Measurements from ENCODE around the gene ZNF175. TPM values are rescaled to one million over a fixed set of nuclear protein-coding genes. Genes with fewer than 3 reads are reported as not detected.
"Not testable (repeated sequence)": the region's sequence is repeated elsewhere in the genome, so short reads cannot be mapped to it uniquely, and the experiment has no call there.

ZNF175 gene
- total RNA-seq, 2 experiments from 2014 or later = 7.1 to 7.9 TPM

DNA sequence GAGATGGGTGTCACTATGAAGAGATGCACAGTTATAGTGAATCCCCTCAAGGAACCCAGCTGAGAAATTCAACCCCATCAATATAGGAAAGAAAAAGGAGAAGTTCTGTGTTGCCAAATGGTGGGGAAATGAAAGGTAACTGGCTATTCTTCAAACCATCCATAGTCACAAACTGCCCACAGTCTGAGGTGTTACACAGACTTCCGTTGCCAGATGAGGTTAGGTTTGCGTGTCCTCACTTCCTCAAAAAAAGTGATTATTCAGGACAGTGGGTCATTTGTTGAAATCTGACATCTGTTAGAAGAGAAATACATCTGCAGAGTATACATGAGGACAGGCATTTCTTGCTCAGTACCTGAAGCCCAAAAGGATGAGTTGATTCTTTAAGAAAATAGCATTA is 50.1 kb downstream of the ZNF175 start:
- intact Hi-C loops (cut with micrococcal nuclease) = no loop called here
- Mint-ChIP-seq H3K4me3 (no peak overlapping the region), H3K27ac (no peak overlapping the region), H3K4me1 (ENCODE audit: low read depth) (no peaks in the 10 kb centered on the region), H3K9me3 (no peaks in the 10 kb centered on the region), H3K27me3 (peaks cover 16% of the 10 kb centered on the region), H3K36me3 (no peaks in the 10 kb centered on the region)
- no peak for DNase-seq
- CTCF ChIA-PET = interaction anchor here (0.7 to 1.4 kb wide), 3 partner anchors 17 to 146 kb away, joined by 3 to 5 read pairs (median 3); no protein-coding TSS in a partner anchor
- POLR2A ChIA-PET = no interaction called here

GRCh38 chr19:51626675-51627074 is 55.6 kb downstream of the ZNF175 start:
- Mint-ChIP-seq H3K36me3 (no peaks in the 10 kb centered on the region), H3K4me3 (no peak overlapping the region), H3K27ac (no peak overlapping the region), H3K9me3 (no peaks in the 10 kb centered on the region), H3K4me1 (ENCODE audit: low read depth) (no peaks in the 10 kb centered on the region), H3K27me3 (peaks cover 26% of the 10 kb centered on the region)
- no peak for DNase-seq
- POLR2A ChIA-PET = no interaction called here
- intact Hi-C loops (cut with micrococcal nuclease) = no loop called here
- CTCF ChIA-PET = no interaction called here

- H3K4me3 Mint-ChIP-seq = no peak overlapping the region
- CTCF ChIA-PET = no interaction called here
- no peaks in the 10 kb centered on the region for H3K4me1 Mint-ChIP-seq (ENCODE audit: low read depth)
- intact Hi-C loops (cut with micrococcal nuclease) = no loop called here
- H3K9me3 Mint-ChIP-seq = no peaks in the 10 kb centered on the region
- no peak overlapping the region for H3K27ac Mint-ChIP-seq
- POLR2A ChIA-PET = no interaction called here
- DNase-seq = no peak
- H3K27me3 Mint-ChIP-seq = peaks cover 26% of the 10 kb centered on the region
- H3K36me3 Mint-ChIP-seq = no peaks in the 10 kb centered on the region
Measured at GRCh38 chr19:51627491-51628138, 56.5 kb downstream of the ZNF175 start.

DNA sequence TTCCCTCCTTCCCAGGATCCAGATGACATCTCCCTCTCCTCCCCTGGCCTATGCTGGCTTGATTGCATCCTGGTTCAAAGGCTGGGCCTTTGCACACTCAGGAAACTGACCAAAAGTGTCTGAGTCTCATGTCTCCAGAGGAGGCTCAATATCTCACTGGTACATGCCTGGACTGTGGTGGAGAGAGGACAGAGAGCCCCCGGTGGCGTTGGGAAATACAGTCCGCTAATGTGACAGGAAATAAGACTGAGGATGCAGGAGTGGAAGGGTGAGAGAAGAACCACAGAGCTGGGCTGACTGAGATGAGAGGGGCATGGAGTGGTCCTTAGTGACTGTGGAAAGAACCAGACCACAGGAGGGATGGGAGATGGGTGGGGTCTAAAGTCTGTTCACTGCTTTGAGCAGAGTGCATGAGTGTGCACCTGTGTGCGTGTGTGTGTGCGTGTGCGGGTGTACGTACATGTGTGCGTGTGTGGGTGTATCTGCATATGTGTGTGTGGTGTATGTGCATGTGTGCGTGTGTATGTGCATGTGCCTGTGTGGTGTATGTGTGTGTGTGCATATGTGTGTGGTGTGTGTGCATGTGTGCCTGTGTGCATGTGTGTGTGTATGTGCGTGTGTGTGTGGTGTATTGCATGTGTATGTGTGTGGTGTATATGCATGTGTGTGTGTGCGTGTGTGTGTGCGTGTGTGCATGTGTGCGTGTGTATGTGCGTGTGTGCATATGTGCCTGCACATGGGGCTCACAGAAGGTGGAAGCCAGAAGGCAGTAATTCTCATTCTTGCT is 57.3 kb downstream of the ZNF175 start:
- no peak overlapping the region for H3K4me3 Mint-ChIP-seq
- H3K36me3 Mint-ChIP-seq = no peaks in the 10 kb centered on the region
- DNase-seq = no peak
- intact Hi-C loops (cut with micrococcal nuclease) = no loop called here
- H3K27me3 Mint-ChIP-seq = peaks cover 24% of the 10 kb centered on the region
- H3K27ac Mint-ChIP-seq = no peak overlapping the region
- POLR2A ChIA-PET = no interaction called here
- CTCF ChIA-PET = no interaction called here
- no peaks in the 10 kb centered on the region for H3K4me1 Mint-ChIP-seq (ENCODE audit: low read depth)
- no peaks in the 10 kb centered on the region for H3K9me3 Mint-ChIP-seq

GRCh38 chr19:51630315-51630714 is 59.2 kb downstream of the ZNF175 start, which contains the start of gene SIGLEC5:
SIGLEC5 (minus strand) TSS chr19:51630401; CDS start chr19:51630335, 66 bp downstream.
- H3K4me1 Mint-ChIP-seq (ENCODE audit: low read depth); H3K9me3 Mint-ChIP-seq; H3K36me3 Mint-ChIP-seq; H3K27ac Mint-ChIP-seq; DNase-seq; H3K4me3 Mint-ChIP-seq; intact Hi-C loops (cut with micrococcal nuclease): not testable (repeated sequence)
- H3K27me3 Mint-ChIP-seq = peaks cover 15% of the 10 kb centered on the region
- POLR2A ChIA-PET = interaction anchor here (0.7 kb wide), 1 partner anchor 32 kb away, joined by 6 read pairs; no protein-coding TSS in a partner anchor
- CTCF ChIA-PET = interaction anchor here (0.7 to 1.0 kb wide), 2 partner anchors 117 to 451 kb away, joined by 3 to 4 read pairs; no protein-coding TSS in a partner anchor

GRCh38 chr19:51632126-51632525 is 61.0 kb downstream of the ZNF175 start:
- ChIA-PET POLR2A (no interaction called here), CTCF (interaction anchor here (1.5 kb wide), 1 partner anchor 117 kb away, joined by 3 read pairs; no protein-coding TSS in a partner anchor)
- H3K4me3 Mint-ChIP-seq = no peak overlapping the region
- DNase-seq = no peak
- H3K9me3 Mint-ChIP-seq = peaks cover 6% of the 10 kb centered on the region
- H3K27me3 Mint-ChIP-seq = peaks cover 15% of the 10 kb centered on the region
- H3K27ac Mint-ChIP-seq = no peak overlapping the region
- H3K4me1 Mint-ChIP-seq (ENCODE audit: low read depth) = no peaks in the 10 kb centered on the region
- intact Hi-C loops (cut with micrococcal nuclease) = no loop called here
- no peaks in the 10 kb centered on the region for H3K36me3 Mint-ChIP-seq

- Mint-ChIP-seq H3K9me3 (peaks cover 9% of the 10 kb centered on the region), H3K36me3 (no peaks in the 10 kb centered on the region), H3K27ac (no peak overlapping the region), H3K4me3 (no peak overlapping the region), H3K27me3 (peaks cover 29% of the 10 kb centered on the region), H3K4me1 (ENCODE audit: low read depth) (no peaks in the 10 kb centered on the region)
- intact Hi-C loops (cut with micrococcal nuclease) = loop anchor here (1.0 kb wide), 1 partner anchor 164 kb away; no protein-coding TSS in a partner anchor
- ChIA-PET CTCF (interaction anchor here (0.6 to 2.8 kb wide), 12 partner anchors 16 to 239 kb away, joined by 3 to 17 read pairs (median 4); no protein-coding TSS in a partner anchor), POLR2A (no interaction called here)
- DNase-seq = no peak
Measured at GRCh38 chr19:51637362-51637978, 66.4 kb downstream of the ZNF175 start.

DNA sequence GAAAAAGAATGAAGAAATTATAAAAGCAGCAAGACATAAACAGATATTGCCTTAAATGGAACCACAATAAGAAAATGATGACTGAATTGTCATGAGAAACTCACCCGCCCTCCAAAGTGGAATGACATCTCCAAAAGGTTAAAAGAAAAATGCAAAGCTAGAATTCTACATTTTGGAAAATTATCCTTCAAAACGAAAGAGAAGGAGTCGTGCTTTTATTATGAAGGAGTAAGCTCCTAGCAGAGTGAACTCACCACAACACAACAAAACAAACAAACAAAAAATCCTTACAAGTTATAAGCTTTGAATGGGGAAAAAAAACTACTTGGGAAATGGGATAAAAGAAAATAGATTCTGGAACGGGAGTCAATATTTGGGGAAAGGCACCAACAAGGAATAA is 68.8 kb downstream of the ZNF175 start:
- Mint-ChIP-seq H3K4me3 (no peak overlapping the region), H3K36me3 (no peaks in the 10 kb centered on the region), H3K27ac (no peak overlapping the region), H3K27me3 (peaks cover 40% of the 10 kb centered on the region), H3K9me3 (peaks cover 9% of the 10 kb centered on the region), H3K4me1 (ENCODE audit: low read depth) (no peaks in the 10 kb centered on the region)
- POLR2A ChIA-PET = no interaction called here
- CTCF ChIA-PET = interaction anchor here (1.0 to 1.5 kb wide), 4 partner anchors 17 to 134 kb away, joined by 3 to 9 read pairs (median 4); no protein-coding TSS in a partner anchor
- intact Hi-C loops (cut with micrococcal nuclease) = no loop called here
- no peak for DNase-seq

- no peak for DNase-seq
- H3K27ac Mint-ChIP-seq = no peak overlapping the region
- H3K4me3 Mint-ChIP-seq = no peak overlapping the region
- intact Hi-C loops (cut with micrococcal nuclease) = no loop called here
- POLR2A ChIA-PET = no interaction called here
- H3K9me3 Mint-ChIP-seq = peaks cover 9% of the 10 kb centered on the region
- CTCF ChIA-PET = interaction anchor here (0.5 to 1.5 kb wide), 6 partner anchors 17 to 219 kb away, joined by 3 to 9 read pairs (median 3); partner anchors contain the start of gene FPR1
- no peaks in the 10 kb centered on the region for H3K4me1 Mint-ChIP-seq (ENCODE audit: low read depth)
- no peaks in the 10 kb centered on the region for H3K36me3 Mint-ChIP-seq
- H3K27me3 Mint-ChIP-seq = peaks cover 40% of the 10 kb centered on the region
Measured at GRCh38 chr19:51640386-51640785, 69.3 kb downstream of the ZNF175 start.

GRCh38 chr19:51641648-51642047 is 70.6 kb downstream of the ZNF175 start:
- Mint-ChIP-seq H3K4me1 (ENCODE audit: low read depth) (no peaks in the 10 kb centered on the region), H3K27ac (no peak overlapping the region), H3K27me3 (peaks cover 38% of the 10 kb centered on the region), H3K36me3 (no peaks in the 10 kb centered on the region), H3K4me3 (no peak overlapping the region), H3K9me3 (peaks cover 8% of the 10 kb centered on the region)
- no peak for DNase-seq
- CTCF ChIA-PET = interaction anchor here (3.0 kb wide), 1 partner anchor 16 kb away, joined by 15 read pairs; no protein-coding TSS in a partner anchor
- intact Hi-C loops (cut with micrococcal nuclease) = no loop called here
- POLR2A ChIA-PET = no interaction called here

Measured in activated CD4-positive, alpha-beta memory T cell treated with anti-CD3 and anti-CD28 coated beads for 36 hours (primary cell).